K562 (cell line): ENCODE data around the gene RHOF. TPM values are rescaled to one million over a fixed set of nuclear protein-coding genes. Genes with fewer than 3 reads are reported as not detected.

Experiments
- CBX3 ChIP-seq, 2 experiments: IDR thresholded peaks; 1 replicate in 1 of 2; 2 replicates in 1 of 2; pipeline ENCODE4 v1.6.1; 2012; ENCODE audit warnings: inconsistent platforms in 2 of 2, low read length in 2 of 2, borderline replicate concordance in 1 of 2, control low read depth in 1 of 2
- CHAMP1 ChIP-seq: fragments of 450-650 bp; IDR thresholded peaks from 2 replicates; pipeline ENCODE4 v1.6.1; 2016; ENCODE audit warnings: mild to moderate bottlenecking
- CREM ChIP-seq: IDR thresholded peaks from 2 replicates; pipeline ENCODE4 v1.6.1; 2014; ENCODE audit warnings: antibody characterized with exemption, low read depth
- ESRRB ChIP-seq: fragments of 250-450 bp; sonication (Bioruptor Pico); IDR thresholded peaks from 2 replicates; pipeline ENCODE4 v1.5.0; 2020; ENCODE audit warnings: mild to moderate bottlenecking, moderate library complexity, borderline replicate concordance
- MGA ChIP-seq: fragments of 450-650 bp; IDR thresholded peaks from 2 replicates; pipeline ENCODE4 v1.6.1; 2016; ENCODE audit warnings: mild to moderate bottlenecking, moderate library complexity
- NELFE ChIP-seq: IDR thresholded peaks from 2 replicates; pipeline ENCODE4 v1.6.1; 2011; ENCODE audit warnings: mild to moderate bottlenecking; ENCODE audit not compliant: insufficient read depth, insufficient read length
- NR2C1 ChIP-seq, 2 experiments: fragments of 450-650 bp; IDR thresholded peaks; 2 replicates each; pipeline ENCODE4 v1.6.1; 2017; ENCODE audit warnings: mild to moderate bottlenecking in 2 of 2, antibody characterized with exemption in 1 of 2, inconsistent platforms in 1 of 2, missing compliant biosample characterization in 1 of 2, missing genetic modification characterization in 1 of 2
- RAD21 ChIP-seq, 2 experiments: fragments of 250-450 bp in 1 of 2; fragments of 450-650 bp in 1 of 2; sonication (Bioruptor Pico) in 1 of 2; formaldehyde crosslinking in 1 of 2; IDR thresholded peaks in 1 of 2; conservative IDR thresholded peaks in 1 of 2; 2 replicates each; pipeline versions ENCODE4 v1.4.0 to v1.8.0; 2020 to 2022; ENCODE audit warnings: mild to moderate bottlenecking in 2 of 2, moderate library complexity in 1 of 2
- SRF ChIP-seq, 2 experiments: fragments of 250-450, 450-650 bp in 1 of 2; sonication (Bioruptor Pico) in 1 of 2; sonication (generic) in 1 of 2; formaldehyde crosslinking; IDR thresholded peaks; 2 replicates each; pipeline versions ENCODE4 v1.5.0 to v1.5.1; 2020 to 2022; ENCODE audit warnings: mild to moderate bottlenecking in 1 of 2, missing genetic modification reagents in 1 of 2
- TEAD1 ChIP-seq, 2 experiments: fragments of 450-650 bp in 1 of 2; sonication (generic) in 1 of 2; formaldehyde crosslinking; IDR thresholded peaks; 2 replicates each; pipeline versions ENCODE4 v1.4.0 to v1.8.0; 2020 to 2022; ENCODE audit warnings: mild to moderate bottlenecking in 2 of 2, missing genetic modification reagents in 1 of 2
- ZNF696 ChIP-seq: fragments of 250-450 bp; sonication (Bioruptor Pico); conservative IDR thresholded peaks from 2 replicates; pipeline ENCODE4 v1.4.0; 2020; ENCODE audit warnings: mild to moderate bottlenecking, moderate library complexity
- polyA plus RNA-seq, 8 experiments: library from polyadenylated mRNA; depleted of rRNA in 4 of 8; stranded (reverse) in 5 of 8; unstranded in 3 of 8; fragments of >200 nt; fragmentation: Nextera tagmentation in 2 of 8; fragmentation: Illumina TruSeq in 1 of 8; extraction: Ambion mirVana in 2 of 8; extraction: Trizol in 1 of 8; gene quantifications; 2 replicates each; pipeline versions ENCODE4 v1.2.1 to v1.2.3, GENCODE V29; 2011 to 2014; ENCODE audit warnings: inconsistent platforms in 1 of 8, missing spikeins in 1 of 8
- total RNA-seq, 7 experiments: library from RNA; depleted of rRNA in 6 of 7; stranded (reverse); fragments of >200 nt in 6 of 7; fragmentation: Illumina TruSeq in 2 of 7; extraction: Trizol in 2 of 7; gene quantifications; 2 replicates each; pipeline versions ENCODE4 v1.2.1 to v1.2.3, GENCODE V29; 2011 to 2021; ENCODE audit warnings: low replicate concordance in 1 of 7

The RHOF gene
- total and polyA plus RNA-seq, 9 of the 15 experiments (the other 6 are each of a cell fraction or from before 2014, with no cell fraction given), result 0.13 to 10.1 (median 4.0) TPM

- TF ChIP-seq CBX3 (IDR thresholded peaks at IDR 0.05; ENCODE audit: borderline replicate concordance in 1 of 2, low read length in 2 of 2) (peak in 1 of 2 experiments; percentile 58; a peak in 1 of 3 replicates), ESRRB (CRISPR knock-in tag) (peak; percentile 42; the same call in 1 of the 2 replicates), NR2C1 (IDR thresholded peaks at IDR 0.05) (no peak; the same call in 1 of the 2 replicates), NR2C1 (tag; IDR thresholded peaks at IDR 0.05) (no peak), ZNF696 (no peak), MGA (no peak), RAD21 (CRISPR knock-in tag; conservative IDR thresholded peaks at IDR 0.05 in 1 of 2, IDR thresholded peaks at IDR 0.05 in 1 of 2) (peak; percentile 90 to 97), TEAD1 (CRISPR knock-in tag; IDR thresholded peaks at IDR 0.05) (no peak), CREM (peak; percentile 46), SRF (CRISPR knock-in tag; IDR thresholded peaks at IDR 0.05) (0 out of 4 replicates have a peak, but pooled peaks of 1 of the 2 experiments have one; percentile 42), NELFE (no peak), CHAMP1 (no peak)
These were observed 1.8 kb upstream of the RHOF start (continued) for GRCh38 chr12:121795034-121795968.
